Measurements from ENCODE around the gene MRGPRF.

- no peak for TF ChIP-seq CTCF (IDR thresholded peaks at IDR 0.05)
- TF ChIP-seq POLR2A (IDR thresholded peaks at IDR 0.05), result no peak
These were observed 41.6 kb upstream of the MRGPRF start for GRCh38 chr11:69054397-69055211.

Measured in Peyer's patch (tissue), 4 donors.